ENCODE measurements around the gene SMC4.
"Not testable (repeated sequence)": the region's sequence is repeated elsewhere in the genome, so short reads cannot be mapped to it uniquely, and the experiment has no call there.

Gene SMC4

DNA sequence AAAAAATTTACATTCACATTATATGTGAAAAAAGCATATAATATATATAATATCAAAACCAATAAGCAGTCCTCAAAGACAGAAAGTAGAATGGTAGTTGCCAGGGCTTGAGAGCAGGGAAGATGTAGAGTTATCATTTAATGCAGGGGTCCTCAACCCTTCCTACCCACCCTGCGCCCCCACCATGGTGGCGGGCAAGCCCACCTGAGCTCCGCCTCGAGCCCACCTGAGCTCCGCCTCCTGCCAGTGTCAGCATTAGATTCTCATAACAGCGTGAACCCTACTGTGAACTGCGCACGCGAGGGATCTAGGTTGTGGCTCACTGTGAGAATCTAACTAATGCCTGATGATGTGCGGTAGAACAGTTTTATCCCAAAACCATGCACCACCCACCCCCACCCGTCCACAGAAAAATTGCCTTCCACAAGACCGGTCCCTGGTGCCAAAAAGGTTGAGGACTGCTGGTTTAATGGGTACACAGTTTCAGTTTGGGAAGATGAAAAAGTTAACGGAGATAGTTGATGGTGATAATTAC lies 47.1 kb downstream of the SMC4 start:
- CTCF ChIA-PET = no interaction called here
- TF ChIP-seq FOXM1 (IDR thresholded peaks at IDR 0.05; ENCODE audit: borderline replicate concordance) (no peak), HDGF (IDR thresholded peaks at IDR 0.05; ENCODE audit: borderline replicate concordance) (no peak), FOXA1 (IDR thresholded peaks at IDR 0.05) (no peak), BHLHE40 (IDR thresholded peaks at IDR 0.05; ENCODE audit: borderline replicate concordance) (no peak), TARDBP (IDR thresholded peaks at IDR 0.05) (no peak), FOXK2 (IDR thresholded peaks at IDR 0.05) (no peak), ARNT (IDR thresholded peaks at IDR 0.05) (no peak), L3MBTL2 (conservative IDR thresholded peaks at IDR 0.05) (no peak), CTBP1 (IDR thresholded peaks at IDR 0.05; ENCODE audit: borderline replicate concordance) (no peak), ZNF384 (IDR thresholded peaks at IDR 0.05) (no peak)
- DNase-seq (ENCODE audit: extremely low spot score) = no peak
- POLR2A ChIA-PET = no interaction called here

DNA sequence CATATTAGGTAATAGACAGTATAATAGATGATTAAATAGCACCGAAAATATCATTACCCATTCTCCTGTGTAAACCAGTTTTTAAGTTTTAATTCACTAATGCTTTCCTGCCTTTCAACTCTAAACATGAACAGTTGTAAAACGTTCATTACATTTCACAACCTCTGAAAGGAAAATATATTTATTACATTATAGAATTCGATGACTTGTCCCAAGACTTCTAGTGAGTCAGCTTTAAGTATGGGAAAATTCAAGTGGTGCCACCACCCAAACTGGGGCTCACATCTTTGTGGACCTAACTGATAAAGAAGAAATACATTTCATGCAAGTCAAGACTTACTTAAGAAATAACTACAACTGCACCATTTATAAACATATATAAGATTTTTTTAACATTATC lies 48.1 kb downstream of the SMC4 start:
- no peak for TF ChIP-seq FOXM1 (IDR thresholded peaks at IDR 0.05; ENCODE audit: borderline replicate concordance)
- TF ChIP-seq NFRKB (IDR thresholded peaks at IDR 0.05) = no peak
- no peak for TF ChIP-seq CTBP1 (IDR thresholded peaks at IDR 0.05; ENCODE audit: borderline replicate concordance)
- TF ChIP-seq ELF4 (IDR thresholded peaks at IDR 0.05) = no peak
- no peak for TF ChIP-seq SUZ12 (IDR thresholded peaks at IDR 0.05)
- no peak for TF ChIP-seq BHLHE40 (IDR thresholded peaks at IDR 0.05; ENCODE audit: borderline replicate concordance)
- CTCF ChIA-PET = no interaction called here
- POLR2A ChIA-PET = no interaction called here
- no peak for DNase-seq (ENCODE audit: extremely low spot score)

DNA sequence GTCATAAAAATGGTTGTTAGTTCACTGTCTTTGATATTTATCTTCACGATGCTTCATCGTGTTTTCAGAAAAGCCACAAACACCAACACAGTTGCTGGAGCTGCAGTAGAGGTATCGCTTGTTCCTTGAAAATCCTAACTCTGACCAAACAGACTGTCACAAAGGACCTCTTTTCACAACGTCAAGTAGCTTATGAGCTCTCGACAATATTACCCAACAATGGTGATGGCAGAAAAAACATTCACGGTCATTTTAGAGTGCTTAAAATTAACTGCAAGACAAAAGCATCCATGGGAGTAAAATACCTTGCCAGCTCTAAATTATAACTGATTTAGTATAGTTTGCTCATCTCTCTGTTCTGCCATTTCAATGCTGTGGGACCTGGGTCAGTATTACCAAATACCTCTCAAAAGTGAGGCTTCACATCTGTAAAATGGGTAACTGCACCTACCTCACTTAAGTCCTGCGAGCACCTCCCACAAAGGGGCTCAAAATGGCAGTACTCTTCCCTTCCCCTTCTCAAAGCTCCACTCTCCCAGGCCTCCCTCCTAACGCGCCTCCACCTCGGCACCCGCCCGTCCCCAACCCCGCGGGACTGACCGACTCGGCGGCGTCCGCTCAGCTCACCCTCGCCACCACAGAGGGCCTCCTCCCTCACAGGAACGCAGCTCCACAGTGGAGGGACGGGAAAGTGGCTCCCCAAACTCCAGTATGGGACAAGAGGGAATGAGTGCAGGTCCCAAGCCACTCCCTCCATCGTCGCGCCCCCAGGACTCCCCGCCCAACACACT lies 49.6 kb downstream of the SMC4 start:
- ChIA-PET CTCF (no interaction called here), POLR2A (interaction anchor here (1.0 to 2.8 kb wide), 8 partner anchors 9 to 286 kb away, joined by 3 to 20 read pairs (median 6); no protein-coding TSS in a partner anchor)
- no peak for DNase-seq (ENCODE audit: extremely low spot score)
- TF ChIP-seq, protein P1, sequence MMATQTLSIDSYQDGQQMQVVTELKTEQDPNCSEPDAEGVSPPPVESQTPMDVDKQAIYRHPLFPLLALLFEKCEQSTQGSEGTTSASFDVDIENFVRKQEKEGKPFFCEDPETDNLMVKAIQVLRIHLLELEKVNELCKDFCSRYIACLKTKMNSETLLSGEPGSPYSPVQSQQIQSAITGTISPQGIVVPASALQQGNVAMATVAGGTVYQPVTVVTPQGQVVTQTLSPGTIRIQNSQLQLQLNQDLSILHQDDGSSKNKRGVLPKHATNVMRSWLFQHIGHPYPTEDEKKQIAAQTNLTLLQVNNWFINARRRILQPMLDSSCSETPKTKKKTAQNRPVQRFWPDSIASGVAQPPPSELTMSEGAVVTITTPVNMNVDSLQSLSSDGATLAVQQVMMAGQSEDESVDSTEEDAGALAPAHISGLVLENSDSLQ (IDR thresholded peaks at IDR 0.05) = no peak
- TF ChIP-seq HDGF (IDR thresholded peaks at IDR 0.05; ENCODE audit: borderline replicate concordance) (0 out of 2 replicates have a peak, but pooled peaks have one; percentile 16), FOXM1 (IDR thresholded peaks at IDR 0.05; ENCODE audit: borderline replicate concordance) (peak; percentile 76; the same call in 1 of the 2 replicates)

DNA sequence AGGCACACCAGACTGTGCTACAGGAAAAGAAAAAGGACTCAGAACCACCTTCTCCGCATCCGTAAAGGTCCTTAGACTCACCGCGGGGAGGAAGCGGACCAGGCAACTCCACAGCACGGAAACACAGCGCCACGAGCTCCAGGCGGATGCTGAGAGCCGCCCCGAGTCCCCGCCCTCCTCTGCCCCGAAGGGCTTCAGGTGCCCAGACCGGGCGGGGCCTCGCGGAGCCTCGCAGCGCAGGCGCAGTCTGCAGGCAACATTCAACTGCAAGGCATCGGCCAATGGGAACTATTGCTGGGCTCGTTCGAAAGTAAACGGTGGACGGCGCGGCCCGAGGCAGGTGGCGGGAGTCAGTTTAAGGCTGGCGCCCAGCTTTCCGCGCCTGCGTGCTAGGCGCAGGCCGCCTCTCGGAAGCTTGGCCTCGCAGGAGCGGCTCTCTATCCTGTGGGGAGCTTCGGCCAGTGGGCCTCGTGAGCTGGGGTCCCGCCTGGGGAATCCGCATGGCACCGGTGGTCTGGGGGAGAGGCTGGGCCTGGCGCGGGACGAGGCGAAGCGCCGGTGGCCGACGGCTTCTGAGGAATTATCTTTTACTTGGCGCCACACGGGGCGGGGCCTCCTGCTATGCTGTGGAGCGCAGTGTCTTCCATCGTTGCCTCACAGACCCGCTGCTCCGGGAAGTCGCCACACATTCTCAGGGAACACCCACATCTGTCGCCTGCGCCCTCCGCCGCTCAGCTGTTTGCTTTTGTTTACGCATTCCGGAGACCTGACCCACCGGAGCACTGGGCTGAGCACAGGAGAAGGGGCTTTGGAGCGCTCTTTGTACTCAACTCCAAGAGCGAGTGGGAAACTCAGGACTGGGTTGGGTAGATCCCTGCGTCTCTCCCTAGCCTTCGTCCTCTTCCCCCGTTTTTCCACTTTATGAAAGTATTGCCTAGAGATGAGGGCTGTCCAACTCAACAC lies 50.5 kb downstream of the SMC4 start, which contains the start of gene TRIM59:
Gene TRIM59 (minus strand): TSS at position 151 of the 963 bp plus-strand sequence. CDS start 10,603 bp downstream, outside the sequence.
- TF ChIP-seq LEF1 (IDR thresholded peaks at IDR 0.05; ENCODE audit: borderline replicate concordance) = no peak
- no peak for TF ChIP-seq ARNT (IDR thresholded peaks at IDR 0.05)
- no peak for TF ChIP-seq HDGF (IDR thresholded peaks at IDR 0.05; ENCODE audit: borderline replicate concordance)
- 0 out of 2 replicates have a peak, but pooled peaks have one; percentile 43 for TF ChIP-seq TARDBP (IDR thresholded peaks at IDR 0.05)
- no peak for TF ChIP-seq BHLHE40 (IDR thresholded peaks at IDR 0.05; ENCODE audit: borderline replicate concordance)
- TF ChIP-seq ELF4 (IDR thresholded peaks at IDR 0.05) = peak; percentile 39; the same call in 1 of the 2 replicates
- TF ChIP-seq CTBP1 (IDR thresholded peaks at IDR 0.05; ENCODE audit: borderline replicate concordance) = no peak
- no peak for TF ChIP-seq SUZ12 (IDR thresholded peaks at IDR 0.05)
- TF ChIP-seq ZNF384 (IDR thresholded peaks at IDR 0.05) = no peak
- TF ChIP-seq L3MBTL2 (conservative IDR thresholded peaks at IDR 0.05) = peak; percentile 98
- peak; percentile 100 for TF ChIP-seq FOXM1 (IDR thresholded peaks at IDR 0.05; ENCODE audit: borderline replicate concordance)
- TF ChIP-seq NFRKB (IDR thresholded peaks at IDR 0.05) = no peak
- DNase-seq (ENCODE audit: extremely low spot score) = peak; percentile 98
- ChIA-PET CTCF (interaction anchor here (1.3 kb wide), 1 partner anchor 33 kb away, joined by 3 read pairs; no protein-coding TSS in a partner anchor), POLR2A (interaction anchor here (0.5 to 2.8 kb wide), 10 partner anchors 9 to 287 kb away, joined by 3 to 20 read pairs (median 4); no protein-coding TSS in a partner anchor)

DNA sequence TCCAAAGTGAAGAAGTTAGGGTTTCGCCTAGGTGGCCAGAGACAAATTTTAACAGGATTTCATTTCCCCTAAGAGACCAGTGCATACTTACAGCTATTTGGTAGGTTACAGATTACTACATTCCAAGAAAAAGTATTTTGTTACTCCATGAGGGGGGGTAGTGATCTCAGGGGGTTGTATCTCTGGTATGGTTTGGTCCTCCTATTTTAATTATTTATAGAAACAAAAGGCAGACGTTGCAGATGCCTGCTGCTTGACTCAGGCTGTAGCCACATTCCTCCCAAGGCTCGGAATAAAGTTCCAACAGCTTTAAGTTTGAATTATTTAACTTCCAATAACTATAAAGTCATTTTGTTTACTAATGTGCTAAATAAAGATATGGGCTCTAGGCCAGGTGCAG lies 51.4 kb downstream of the SMC4 start:
- TF ChIP-seq SUZ12 (IDR thresholded peaks at IDR 0.05) = no peak
- no peak for TF ChIP-seq ZNF384 (IDR thresholded peaks at IDR 0.05)
- TF ChIP-seq, protein P1 (IDR thresholded peaks at IDR 0.05) = no peak
- TF ChIP-seq CTBP1 (IDR thresholded peaks at IDR 0.05; ENCODE audit: borderline replicate concordance) = no peak
- TF ChIP-seq SP1 (IDR thresholded peaks at IDR 0.05) = no peak
- DNase-seq (ENCODE audit: extremely low spot score) = no peak
- ChIA-PET CTCF (interaction anchor here (1.3 kb wide), 1 partner anchor 32 kb away, joined by 3 read pairs; no protein-coding TSS in a partner anchor), POLR2A (interaction anchor here (2.8 kb wide), 1 partner anchor 8 kb away, joined by 20 read pairs; no protein-coding TSS in a partner anchor)

DNA sequence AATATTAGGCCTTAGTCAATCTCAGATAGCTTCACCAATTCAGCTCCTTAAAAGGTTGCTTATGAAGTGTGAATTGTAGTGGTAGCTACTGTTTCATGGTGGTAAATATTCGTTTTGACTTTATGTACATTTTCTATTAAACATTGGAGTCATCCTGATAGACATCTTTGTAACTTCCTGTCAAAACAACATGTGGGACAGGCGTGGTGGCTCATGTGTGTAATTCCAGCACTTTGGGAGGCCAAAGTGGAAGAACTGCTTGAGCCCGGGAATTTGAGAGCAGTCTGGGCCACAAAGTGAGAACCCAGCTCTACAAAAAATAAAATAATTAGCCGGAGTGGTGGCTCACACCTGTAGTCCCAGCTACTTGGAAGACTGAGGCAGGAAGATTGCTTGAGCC lies 52.2 kb downstream of the SMC4 start:
- POLR2A ChIA-PET = no interaction called here
- CTCF ChIA-PET = no interaction called here
- TF ChIP-seq NFRKB (IDR thresholded peaks at IDR 0.05) (no peak), LEF1 (IDR thresholded peaks at IDR 0.05; ENCODE audit: borderline replicate concordance) (no peak), SP1 (IDR thresholded peaks at IDR 0.05) (no peak), CTBP1 (IDR thresholded peaks at IDR 0.05; ENCODE audit: borderline replicate concordance) (no peak), ELF4 (IDR thresholded peaks at IDR 0.05) (no peak), L3MBTL2 (conservative IDR thresholded peaks at IDR 0.05) (no peak), FOXM1 (IDR thresholded peaks at IDR 0.05; ENCODE audit: borderline replicate concordance) (no peak)
- TF ChIP-seq, protein P1 (IDR thresholded peaks at IDR 0.05) = no peak
- DNase-seq (ENCODE audit: extremely low spot score) = no peak

DNA sequence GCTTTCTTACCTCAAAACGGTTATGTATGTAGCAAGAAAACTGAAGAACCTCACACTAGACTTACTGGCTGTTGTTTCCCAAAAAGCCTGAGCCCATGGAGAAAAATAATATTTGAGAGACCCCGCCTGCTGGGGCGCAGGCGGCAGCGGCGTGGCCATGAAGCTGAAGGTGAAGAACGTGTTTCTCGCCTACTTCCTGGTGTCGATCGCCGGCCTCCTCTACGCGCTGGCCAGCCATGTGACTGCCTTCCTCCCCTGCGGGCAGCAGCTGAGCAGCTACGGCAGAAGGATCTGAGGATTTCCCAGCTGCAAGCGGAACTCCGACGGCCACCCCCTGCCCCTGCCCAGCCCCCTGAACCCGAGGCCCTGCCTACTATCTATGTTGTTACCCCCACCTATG lies 52.8 kb downstream of the SMC4 start:
- POLR2A ChIA-PET; DNase-seq (ENCODE audit: extremely low spot score); CTCF ChIA-PET: not testable (repeated sequence)
